ENCODE measurements around the gene OXNAD1.

- no peak for TF ChIP-seq POLR2A (IDR thresholded peaks at IDR 0.05; ENCODE audit: low read depth, low read length)
- no peak for TF ChIP-seq TAF1 (IDR thresholded peaks at IDR 0.05; ENCODE audit: low read depth, low read length)
- TF ChIP-seq POLR2AphosphoS5 (IDR thresholded peaks at IDR 0.05; ENCODE audit: low read depth, low read length), result no peak
- TF ChIP-seq PAX5 (IDR thresholded peaks at IDR 0.05; ENCODE audit: insufficient read depth, low read length, severe bottlenecking), result no peak
- TF ChIP-seq SPI1 (IDR thresholded peaks at IDR 0.05; ENCODE audit: low read depth, low read length), result no peak
- TF ChIP-seq POU2F2 (IDR thresholded peaks at IDR 0.05; ENCODE audit: low read depth, low read length), result no peak
These were observed 34.7 kb downstream of the OXNAD1 start for GRCh38 chr3:16299746-16300145.
